Measurements from ENCODE around the gene ATAD3A. TPM values are rescaled to one million over a fixed set of nuclear protein-coding genes. Genes with fewer than 3 reads are reported as not detected.
"Not testable (repeated sequence)": the region's sequence is repeated elsewhere in the genome, so short reads cannot be mapped to it uniquely, and the experiment has no call there.

Gene ATAD3A
- 10 to 100 TPM; 19.6 to 74.0 TPM for total RNA-seq

GRCh38 chr1:1511533-1512285, at the start of gene ATAD3A:
Gene ATAD3A, plus strand, starts transcription at chr1:1512162. Its CDS starts 107 bp downstream, at chr1:1512269.
- Histone ChIP-seq H3K27me3 (no peaks in the 10 kb centered on the region), H3K36me3 (no peaks in the 10 kb centered on the region), H3K4me1 (peaks cover 3% of the 10 kb centered on the region), H3K27ac (peak within 1 kb of the TSS; percentile 88), H3K9me3 (no peaks in the 10 kb centered on the region), H3K9ac (ENCODE audit: low read depth in 2 of 2, low read length in 2 of 2) (peak within 1 kb of the TSS; percentile 90 to 93), H3K4me3 (peak within 1 kb of the TSS; percentile 96)
- TF ChIP-seq CTCF (IDR thresholded peaks at IDR 0.05): no peak
- intact Hi-C loops (cut with DNase I): no loop called here
- DNase-seq: peak; percentile 99

- no peak for DNase-seq
- Histone ChIP-seq H3K36me3 (no peaks in the 10 kb centered on the region), H3K9me3 (no peaks in the 10 kb centered on the region), H3K4me3 (no peak overlapping the region), H3K4me1 (no peaks in the 10 kb centered on the region), H3K27me3 (no peaks in the 10 kb centered on the region), H3K9ac (ENCODE audit: low read depth in 2 of 2, low read length in 2 of 2) (no peak overlapping the region), H3K27ac (no peak overlapping the region)
- no peak for TF ChIP-seq CTCF (IDR thresholded peaks at IDR 0.05)
- intact Hi-C loops (cut with DNase I): no loop called here
These were observed 49.5 kb upstream of the ATAD3A start for GRCh38 chr1:1462318-1462966.

GRCh38 chr1:1463312-1463711, 48.6 kb upstream of the ATAD3A start:
- no peak for TF ChIP-seq CTCF (IDR thresholded peaks at IDR 0.05)
- Histone ChIP-seq H3K36me3 (no peaks in the 10 kb centered on the region), H3K4me3 (no peak overlapping the region), H3K27me3 (no peaks in the 10 kb centered on the region), H3K27ac (no peak overlapping the region), H3K4me1 (no peaks in the 10 kb centered on the region), H3K9ac (ENCODE audit: low read depth in 2 of 2, low read length in 2 of 2) (no peak overlapping the region), H3K9me3 (no peaks in the 10 kb centered on the region)
- DNase-seq: no peak
- intact Hi-C loops (cut with DNase I): no loop called here

GRCh38 chr1:1468196-1468985, 43.6 kb upstream of the ATAD3A start:
- H3K4me1 ChIP-seq; DNase-seq; intact Hi-C loops (cut with DNase I); H3K4me3 ChIP-seq; H3K36me3 ChIP-seq; H3K9ac ChIP-seq (ENCODE audit: low read depth in 2 of 2, low read length in 2 of 2); H3K27me3 ChIP-seq; H3K27ac ChIP-seq; H3K9me3 ChIP-seq: not testable (repeated sequence)

GRCh38 chr1:1470626-1471388, 41.2 kb upstream of the ATAD3A start:
- TF ChIP-seq CTCF (IDR thresholded peaks at IDR 0.05): no peak
- peak overlapping the region; percentile 32 for H3K27ac ChIP-seq
- intact Hi-C loops (cut with DNase I): no loop called here
- no peaks in the 10 kb centered on the region for H3K9me3 ChIP-seq
- peak; percentile 64 for DNase-seq
- H3K4me1 ChIP-seq: peaks cover 6% of the 10 kb centered on the region
- peak overlapping the region; percentile 60 to 65 for H3K9ac ChIP-seq (ENCODE audit: low read depth in 2 of 2, low read length in 2 of 2)
- H3K36me3 ChIP-seq: no peaks in the 10 kb centered on the region
- H3K4me3 ChIP-seq: peak overlapping the region; percentile 65
- no peaks in the 10 kb centered on the region for H3K27me3 ChIP-seq
